NCI-H748 (cell line): ENCODE measurements around the gene ATOX1.

Source experiments
- DNase-seq: peaks from one replicate; lab custom pipeline; 2025; ENCODE audit not compliant: unreplicated experiment; lab: John Stamatoyannopoulos, UW

The ATOX1 gene

DNA sequence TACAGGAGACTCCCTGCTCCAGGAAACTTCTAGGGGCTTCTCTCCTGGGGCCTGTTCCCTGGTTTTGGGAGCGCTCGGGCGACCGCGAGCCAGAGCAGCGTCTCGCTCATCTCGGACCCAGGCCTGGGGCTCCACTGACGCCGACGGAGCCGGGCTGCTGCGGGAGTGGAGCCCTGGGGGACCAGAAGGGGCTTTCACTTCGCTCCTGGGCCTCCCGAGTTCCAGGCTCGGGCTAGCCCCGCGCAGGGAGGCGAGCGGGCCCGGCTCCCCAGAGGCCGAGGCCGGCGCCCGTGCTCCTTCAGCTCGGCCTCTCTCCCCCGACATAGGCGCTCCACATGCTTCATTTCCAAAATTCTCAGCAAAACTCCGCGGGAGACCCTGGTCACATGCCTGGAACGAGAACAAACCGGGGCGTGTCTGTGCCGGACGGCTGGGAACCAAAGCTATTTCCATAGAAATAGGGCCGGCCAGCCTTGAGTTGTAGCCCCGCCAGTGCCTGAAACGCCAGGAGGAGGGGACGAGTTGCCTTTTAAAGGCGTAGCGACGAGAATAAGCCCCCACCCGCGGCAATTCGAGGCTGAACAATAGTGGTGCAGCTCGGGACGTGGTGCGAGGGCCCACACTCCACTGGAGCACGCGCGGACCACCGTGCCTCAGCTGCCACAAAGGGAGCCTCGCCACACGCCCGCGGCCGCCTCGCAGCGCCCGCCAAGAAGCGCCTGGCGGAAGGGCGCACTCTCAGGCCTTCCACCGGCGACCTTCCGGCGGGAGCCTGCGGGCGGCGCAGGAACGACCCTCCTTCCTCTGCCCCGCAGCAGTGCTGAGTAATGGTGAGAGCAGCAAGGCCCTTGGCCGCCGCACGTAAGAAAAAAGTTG lies 12.2 kb upstream of the ATOX1 start:
- DNase-seq: peak; percentile 85

DNA sequence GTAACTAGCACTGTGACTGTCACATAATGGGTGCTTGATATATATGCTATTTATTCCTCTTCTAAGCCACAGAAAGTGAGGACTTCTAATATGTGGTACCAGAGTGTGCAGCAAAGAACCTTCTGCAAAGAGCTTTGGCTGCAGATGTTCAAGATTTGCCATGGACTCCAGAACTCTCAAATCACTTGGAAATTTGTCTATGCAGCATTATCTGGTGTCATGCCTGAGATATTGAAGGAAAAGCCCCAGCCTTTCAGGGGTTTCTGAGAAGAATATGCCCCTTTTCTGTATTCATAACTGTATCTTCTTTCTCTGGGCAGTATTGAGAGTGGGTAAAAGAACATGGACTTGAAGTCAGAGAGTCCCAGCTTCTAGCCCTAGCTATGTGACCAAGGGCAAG lies 8.5 kb upstream of the ATOX1 start:
- no peak for DNase-seq

DNA sequence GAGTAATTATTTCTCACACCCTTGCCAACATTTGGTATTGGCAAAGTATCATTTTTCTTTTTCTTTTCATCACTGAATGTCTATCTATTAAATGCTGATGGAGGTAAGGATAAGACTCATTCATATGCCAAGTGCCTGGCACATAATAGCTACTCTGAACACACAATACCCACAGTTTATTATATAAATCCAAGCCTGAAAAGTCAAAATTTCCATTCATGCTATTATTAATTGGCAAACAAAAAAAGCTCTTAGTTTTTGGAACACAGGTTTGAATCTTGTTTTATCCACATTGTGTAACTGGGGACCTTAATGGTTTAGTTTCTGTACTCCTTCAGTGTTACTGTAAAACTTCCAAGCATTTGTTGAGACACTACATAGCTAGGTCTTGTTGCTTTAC lies 6.4 kb upstream of the ATOX1 start:
- no peak for DNase-seq

DNA sequence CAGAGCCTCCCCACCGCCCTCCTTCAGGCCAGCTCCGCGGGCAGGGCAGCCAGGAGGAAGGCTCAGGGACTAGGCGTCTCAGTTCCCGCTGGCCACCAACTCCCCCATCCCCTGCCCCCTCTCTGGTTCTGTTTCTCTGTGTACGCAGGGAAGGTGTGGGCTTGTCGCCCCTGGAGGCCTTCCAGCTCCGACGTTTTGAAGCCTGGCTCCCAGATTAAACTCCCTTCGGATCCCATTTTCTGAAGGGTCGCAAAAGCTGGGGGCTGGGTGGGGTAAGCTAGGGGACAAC lies 346 bp downstream of the ATOX1 start:
- peak; percentile 73 for DNase-seq

DNA sequence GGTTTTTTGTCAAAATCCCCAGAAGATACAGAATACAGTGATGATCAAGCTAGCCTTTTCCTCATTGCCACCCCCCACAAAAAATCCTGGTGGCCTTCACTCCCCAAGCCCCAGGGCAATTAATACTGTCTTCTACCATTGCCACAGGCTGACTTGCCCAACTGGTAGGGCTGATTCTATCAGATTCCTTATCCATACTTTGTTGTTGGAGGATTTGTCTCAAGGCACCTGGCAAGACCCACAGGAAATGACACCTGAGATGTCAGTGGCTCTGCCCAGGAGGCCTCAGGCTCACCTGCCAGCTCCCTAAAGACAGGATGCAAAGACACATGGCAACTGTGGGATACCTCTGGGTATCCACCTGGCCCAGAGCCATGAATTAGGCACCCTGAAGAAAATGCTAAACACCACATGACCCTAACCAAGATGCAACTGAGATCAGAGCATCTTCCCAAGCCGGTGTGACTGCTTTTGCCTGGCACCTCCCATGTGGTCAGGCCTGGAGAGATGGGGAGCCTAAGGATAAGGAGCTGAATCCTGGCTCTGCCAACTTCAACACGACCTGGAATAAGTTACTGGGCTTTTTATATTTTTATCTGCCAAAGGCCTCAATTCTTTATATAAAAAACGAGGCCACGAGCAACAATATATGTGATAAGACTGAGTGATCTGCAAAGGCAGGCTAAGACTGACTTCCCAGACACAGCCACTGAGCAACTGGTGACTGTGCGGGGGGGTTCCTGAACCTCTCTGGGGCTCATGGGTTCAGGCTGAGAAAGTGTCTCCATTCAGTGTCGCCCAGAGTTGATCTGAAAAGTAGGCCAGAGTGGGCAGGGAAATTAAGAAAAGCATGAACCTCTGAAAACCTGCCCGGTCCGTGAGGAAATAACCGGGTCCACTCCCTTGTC lies 944 bp downstream of the ATOX1 start:
- no peak for DNase-seq

DNA sequence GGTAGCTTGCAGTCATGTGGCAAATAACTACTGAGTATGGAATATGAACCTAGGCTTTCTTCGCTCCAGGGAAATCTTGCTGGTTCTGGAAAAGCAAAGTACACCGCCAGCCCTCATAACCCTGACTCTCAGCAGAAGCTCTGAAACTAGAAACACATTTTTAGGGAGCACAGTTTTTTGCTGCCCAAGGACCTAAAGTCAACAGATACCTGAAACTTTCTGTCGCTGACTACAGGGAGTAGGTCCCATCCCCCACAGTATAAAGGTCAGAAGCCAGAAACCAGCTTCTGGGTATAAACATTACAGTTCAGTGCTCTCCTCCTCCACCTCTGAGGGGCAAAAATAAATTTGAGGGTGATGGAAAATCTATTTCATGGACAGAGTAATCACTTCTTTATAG lies 3.0 kb downstream of the ATOX1 start:
- DNase-seq: no peak

DNA sequence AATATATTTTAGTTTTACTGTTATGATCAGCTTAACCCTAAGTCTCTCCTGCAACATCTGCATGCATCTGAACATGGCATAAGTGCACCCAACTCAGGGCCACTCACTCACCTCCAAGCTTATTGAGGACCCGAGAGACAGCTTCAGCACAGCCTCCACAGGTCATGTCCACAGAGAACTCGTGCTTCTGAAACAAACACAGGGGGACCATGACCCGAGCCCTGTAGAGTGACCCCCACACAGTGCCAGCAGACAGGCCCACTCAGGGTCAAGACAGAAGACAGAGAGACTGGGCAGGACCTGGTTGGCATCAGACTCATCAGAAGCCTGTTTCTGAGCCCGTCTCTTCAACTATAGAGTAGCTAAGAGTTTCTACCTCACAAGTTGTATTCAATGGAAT lies 6.8 kb downstream of the ATOX1 start:
- DNase-seq: no peak

DNA sequence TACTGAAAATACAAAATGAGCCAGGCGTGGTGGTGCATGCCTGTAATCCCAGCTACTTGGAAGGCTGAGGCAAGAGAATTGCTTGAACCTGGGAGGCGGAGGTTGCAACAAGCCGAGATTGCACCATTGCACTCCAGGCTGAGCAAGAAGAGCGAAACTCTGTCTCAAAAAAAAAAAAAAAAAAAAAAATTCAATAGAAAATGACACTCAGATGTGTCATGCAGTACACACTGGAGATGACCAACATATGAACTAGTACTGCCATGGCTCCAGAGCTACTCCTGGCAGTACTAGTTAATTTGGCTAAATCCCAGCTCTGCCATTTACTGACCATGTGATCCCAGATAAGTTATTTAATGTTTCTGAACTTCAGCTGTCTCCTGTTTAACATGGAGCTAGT lies 7.3 kb downstream of the ATOX1 start:
- no peak for DNase-seq

DNA sequence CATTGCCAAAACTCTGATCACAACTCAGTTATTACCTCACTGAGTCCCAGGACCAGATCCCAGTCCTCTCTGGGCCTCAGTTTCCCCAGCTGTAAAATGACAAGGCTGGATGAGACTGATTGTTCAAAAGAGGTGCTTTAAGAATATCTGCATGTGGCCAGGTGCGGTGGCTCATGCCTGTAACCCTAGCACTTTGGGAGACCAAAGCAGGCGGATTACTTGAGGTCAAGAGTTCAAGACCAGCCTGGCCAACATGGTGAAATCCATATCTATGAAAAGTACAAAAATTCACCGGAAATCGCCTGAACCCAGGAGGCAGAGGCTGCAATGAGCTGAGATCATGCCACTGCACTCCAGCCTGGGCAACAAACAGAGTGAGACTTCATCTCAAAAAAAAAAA lies 8.3 kb downstream of the ATOX1 start:
- no peak for DNase-seq

DNA sequence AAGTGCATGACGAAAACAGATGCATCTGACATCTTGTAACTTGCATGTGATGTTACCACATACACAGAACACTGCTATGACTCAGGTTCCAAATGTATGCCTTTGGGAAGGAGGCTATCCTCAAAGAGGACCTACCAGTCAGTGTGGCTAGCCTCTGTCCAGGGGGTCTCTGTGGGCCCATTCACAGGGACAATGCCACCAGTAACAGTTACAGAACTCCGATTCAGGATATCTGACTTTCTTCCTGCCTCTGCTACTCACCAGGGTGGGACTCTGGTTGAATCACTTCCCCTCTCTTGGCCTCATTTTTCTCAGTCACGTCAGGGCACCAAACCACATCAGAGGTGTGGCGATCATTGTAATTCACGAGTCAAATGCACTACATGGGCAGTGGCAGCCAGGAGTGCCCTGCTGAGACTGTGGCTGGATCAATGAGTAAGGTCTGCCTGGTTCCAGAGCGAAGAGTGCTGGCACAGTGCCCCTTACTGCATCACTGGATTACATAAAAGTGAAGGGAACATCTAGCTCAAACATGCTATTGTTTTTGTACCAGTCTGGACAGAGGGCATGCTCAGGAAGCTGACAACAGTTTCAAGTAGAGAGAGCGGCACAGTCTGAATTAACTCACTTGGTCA lies 13.2 kb downstream of the ATOX1 start:
- DNase-seq: no peak

DNA sequence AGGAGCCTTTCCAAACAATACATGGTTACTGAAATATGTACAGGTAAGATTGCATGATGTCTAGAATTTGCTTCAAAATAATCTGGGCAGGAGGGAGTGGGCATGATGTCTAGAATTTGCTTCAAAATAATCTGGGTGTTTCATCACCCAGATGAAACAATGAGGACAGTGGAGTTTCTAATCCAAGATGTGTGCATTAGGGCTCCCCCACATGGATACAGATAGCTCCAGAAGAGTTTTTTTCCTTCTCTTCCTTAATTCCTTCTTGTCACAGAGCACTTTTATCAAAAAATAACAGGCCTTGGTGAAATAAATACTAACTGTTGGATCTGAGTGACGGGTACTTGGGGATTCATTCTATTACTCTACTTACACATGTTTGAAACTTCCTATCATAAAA lies 14.9 kb downstream of the ATOX1 start:
- no peak for DNase-seq

DNA sequence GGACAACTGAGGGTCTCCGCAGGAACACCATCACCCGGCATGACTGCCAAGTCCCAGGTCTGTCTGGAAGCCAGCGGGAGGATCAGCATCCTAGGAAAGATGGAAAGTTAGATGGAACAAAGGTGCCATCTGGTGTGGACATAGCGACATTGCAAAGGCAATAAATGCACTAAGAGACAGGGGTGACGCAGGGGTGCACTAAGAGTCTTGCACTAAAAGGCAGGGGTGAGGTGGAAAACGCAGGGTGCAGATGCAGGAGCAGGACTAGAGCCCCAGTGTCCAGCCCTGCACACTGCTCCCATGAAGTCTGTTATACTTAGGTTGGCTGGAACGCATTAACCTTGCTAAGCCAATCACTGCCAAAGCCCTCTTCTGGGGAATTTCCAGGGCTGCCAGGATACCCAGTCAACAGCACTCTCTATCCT lies 15.5 kb downstream of the ATOX1 start:
- DNase-seq: peak; percentile 42

DNA sequence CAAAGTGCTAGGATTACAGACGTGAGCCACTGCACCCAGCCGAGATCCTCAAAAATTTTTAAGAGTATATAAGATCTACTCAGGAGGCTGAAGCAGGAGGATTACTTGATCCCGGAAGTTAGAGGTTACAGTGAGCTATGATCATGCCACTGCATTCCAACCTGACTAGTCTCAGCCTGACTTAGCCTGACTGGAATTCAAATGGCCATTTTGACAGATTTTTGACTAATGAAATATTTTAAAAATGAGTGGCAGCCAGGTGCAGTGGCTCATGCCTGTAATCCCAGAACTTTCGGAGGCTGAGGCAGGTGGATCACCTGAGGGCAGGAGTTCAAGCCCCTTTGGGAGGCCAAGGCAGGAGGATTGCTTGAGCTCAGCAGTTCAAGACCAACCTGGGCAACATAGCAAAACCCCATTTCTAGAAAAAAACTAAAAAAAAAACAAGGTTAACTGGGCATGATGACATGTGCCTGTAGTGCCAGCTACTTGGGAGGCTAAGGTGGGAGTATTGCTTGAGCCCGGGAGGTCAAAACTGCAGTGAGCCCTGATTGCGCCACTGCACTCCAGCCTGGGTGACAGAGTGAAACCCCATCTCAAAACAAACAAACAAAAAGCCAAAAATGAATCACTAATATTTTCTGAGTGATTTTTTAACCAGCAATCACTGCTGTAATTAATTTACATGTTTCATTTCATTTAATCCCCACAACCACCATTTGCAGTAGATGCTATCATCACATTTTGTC lies 16.6 kb downstream of the ATOX1 start:
- no peak for DNase-seq

DNA sequence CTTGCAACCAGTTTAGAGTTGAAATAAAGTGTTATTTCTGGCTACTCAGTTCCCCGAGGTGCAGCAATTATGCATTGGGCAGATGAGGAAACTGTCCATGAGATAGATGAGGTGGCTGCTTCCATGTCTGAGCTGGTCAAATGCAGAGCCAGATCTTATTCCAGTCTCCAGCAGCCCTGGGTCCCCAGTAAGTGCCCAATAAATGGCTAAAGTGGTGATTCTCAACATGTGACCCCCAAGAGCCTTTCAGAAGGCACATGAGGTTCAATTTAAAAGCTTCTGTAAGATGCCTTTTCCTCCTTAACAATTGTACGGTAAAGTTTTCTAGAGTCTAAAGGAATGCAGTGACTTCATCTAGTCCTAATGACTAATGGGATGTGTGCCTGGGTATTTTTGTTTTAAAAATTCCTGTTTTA lies 17.5 kb downstream of the ATOX1 start:
- DNase-seq: no peak

DNA sequence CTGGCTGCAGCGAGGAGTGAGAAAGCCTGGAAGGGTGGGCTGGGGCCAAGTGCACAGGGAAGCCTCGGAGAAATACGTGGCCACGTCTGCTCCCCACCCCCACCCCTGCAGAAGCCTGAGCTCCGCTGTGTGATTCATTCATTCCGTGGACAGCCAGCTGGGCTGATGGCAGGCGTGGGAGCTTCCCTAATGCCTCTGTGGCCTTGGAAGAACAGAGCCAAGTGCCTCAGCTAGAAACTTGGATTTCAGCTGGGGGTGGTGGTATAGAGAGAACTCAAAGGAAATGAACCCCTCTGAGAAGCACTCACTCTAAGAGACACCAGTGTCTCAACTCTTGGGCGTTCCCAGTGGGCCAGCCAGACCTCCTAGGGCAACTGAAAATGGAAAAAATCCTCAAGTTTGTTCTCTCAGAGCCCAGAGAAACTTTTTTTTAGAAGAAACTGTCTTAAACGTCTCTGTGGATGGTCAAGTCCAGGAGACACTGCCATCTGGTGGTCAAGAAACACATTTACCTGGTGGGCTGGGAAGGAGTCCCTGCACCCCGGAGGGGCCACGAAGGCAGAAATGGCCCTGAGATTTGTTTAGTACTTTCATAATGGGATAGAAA lies 18.0 kb downstream of the ATOX1 start:
- peak; percentile 36 for DNase-seq

DNA sequence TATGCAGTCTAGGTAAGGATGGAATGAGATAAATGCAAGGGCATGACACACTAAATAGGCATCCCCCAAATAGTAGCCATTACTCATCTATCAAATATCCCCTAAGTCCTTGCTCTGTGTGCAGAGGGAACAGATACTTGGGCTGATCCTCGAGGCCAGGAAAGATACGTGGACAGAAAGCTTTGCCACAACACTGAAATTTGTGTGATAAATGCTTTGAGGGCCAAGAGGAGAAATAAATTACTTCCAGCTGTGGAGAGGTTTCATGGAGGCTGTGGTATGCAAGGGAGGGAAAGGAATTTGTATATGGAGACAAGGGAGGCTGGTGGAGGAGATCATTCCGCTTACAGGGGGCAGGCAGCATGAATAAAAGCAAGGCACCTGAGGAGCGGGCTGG lies 18.5 kb downstream of the ATOX1 start:
- no peak for DNase-seq

DNA sequence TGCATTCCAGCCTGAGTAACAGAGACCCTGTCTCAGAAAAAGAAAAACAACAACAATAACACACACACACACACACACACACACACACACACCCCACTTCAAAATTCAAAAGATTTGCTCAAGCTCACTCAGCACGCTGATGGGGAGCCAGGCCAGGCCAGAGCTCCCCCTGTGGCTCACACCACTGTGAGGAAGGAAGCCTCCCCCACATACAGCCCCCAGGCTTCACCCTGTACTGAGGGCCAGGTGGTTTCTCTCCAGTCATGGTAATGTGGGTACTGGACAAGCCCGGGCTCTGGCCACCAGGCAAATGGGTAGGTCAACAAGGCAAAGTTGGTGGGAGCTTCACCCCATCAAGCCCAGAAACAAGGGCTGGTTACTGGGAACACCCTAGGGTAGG lies 19.0 kb downstream of the ATOX1 start:
- DNase-seq: no peak

DNA sequence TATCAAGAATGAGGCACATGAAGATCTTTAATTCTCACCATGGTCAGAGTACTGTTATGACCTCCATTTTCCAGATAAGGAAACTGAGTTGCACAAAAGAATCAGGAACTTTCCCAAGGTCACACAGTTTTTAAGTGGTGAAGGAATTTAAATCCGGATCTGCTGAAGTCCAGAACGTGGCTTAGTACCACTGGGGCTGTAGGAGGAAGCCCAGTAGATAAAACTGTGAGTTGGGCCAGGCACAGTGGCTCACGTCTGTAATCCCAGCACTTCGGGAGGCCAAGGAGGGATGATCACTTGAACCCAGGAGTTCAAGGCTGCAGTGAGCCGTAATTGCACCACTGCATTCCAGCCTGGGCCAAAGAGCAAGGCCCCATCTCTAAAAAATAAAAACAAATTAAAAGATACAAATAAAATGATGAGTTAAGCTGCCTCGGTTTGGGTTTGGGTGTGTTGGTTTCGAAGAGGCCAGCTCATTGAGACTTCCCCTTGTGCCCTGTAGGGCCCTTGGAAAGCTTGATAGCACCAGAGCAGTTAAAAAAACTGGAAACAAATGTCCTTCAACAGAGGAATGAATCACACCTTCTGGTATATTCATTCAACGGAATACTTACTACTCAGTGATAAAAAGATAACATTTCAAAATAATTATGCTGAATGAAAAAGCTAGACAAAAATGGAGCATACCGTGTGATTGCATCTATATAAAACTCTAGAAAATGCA lies 20.1 kb downstream of the ATOX1 start:
- DNase-seq: no peak

DNA sequence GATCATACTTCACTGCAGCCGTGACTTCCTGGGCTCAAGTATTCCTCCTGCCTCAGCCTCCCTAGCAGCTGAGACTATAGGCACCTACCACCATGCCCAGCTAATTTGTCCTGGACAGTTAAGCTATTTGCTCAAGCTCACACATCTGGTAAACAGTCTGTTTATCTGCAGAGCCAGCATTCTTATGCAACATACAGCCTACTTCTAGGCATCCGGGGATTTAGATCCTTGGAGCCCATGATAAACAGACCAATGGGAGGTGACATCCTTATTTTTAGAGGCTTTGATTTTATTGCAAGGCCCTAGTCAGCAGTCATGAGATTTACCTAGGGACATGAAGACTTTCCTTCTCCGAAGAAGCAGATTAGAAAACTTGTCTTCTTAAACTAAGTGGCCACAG lies 21.0 kb downstream of the ATOX1 start:
- DNase-seq: no peak

DNA sequence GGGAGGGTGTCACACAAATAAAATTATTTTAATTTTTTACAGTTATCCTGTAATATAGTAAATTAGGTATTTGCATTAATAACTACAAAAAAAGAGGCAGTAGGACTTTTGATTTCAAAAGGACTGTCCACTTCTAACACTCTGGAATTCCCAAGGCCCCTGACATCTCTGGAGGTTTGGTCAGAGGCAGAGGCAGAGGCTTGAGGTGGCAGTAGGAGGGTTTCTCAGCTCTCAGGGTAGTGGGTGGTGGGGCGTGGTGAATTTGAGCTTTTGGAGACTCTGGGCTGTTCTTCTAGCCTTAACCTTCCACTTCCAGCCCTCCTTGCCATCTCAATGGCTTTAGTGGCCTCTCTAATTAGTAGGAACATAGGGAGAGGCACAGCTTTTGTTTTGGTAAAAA lies 22.8 kb downstream of the ATOX1 start:
- no peak for DNase-seq
